ENCODE data around the gene L1CAM. TPM values are rescaled to one million over a fixed set of nuclear protein-coding genes. Genes with fewer than 3 reads are reported as not detected.

Gene L1CAM
- total and polyA plus RNA-seq, 4 experiments from 2014 or later: 0.26 to 1.8 (median 0.80) TPM

GRCh38 chrX:153865685-153866084 lies 20.3 kb downstream of the L1CAM start:
- H3K9me3 ChIP-seq (ENCODE audit: control insufficient read depth in 1 of 2, low read length in 2 of 2): no peaks in the 10 kb centered on the region
- H3K27ac ChIP-seq (ENCODE audit: low read depth, low read length): no peak overlapping the region
- Mint-ChIP-seq H3K36me3 (no peaks in the 10 kb centered on the region), H3K9me3 (no peaks in the 10 kb centered on the region), H3K27me3 (no peaks in the 10 kb centered on the region), H3K27ac (no peak overlapping the region), H3K4me1 (no peaks in the 10 kb centered on the region), H3K4me3 (no peak overlapping the region)
- H3K36me3 ChIP-seq (ENCODE audit: insufficient read depth, low read length): no peaks in the 10 kb centered on the region
- intact Hi-C loops (cut with micrococcal nuclease): no loop called here
- no peaks in the 10 kb centered on the region for H3K27me3 ChIP-seq (ENCODE audit: insufficient read depth, low read length)
- H3K4me1 ChIP-seq (ENCODE audit: insufficient read depth, low read length): no peaks in the 10 kb centered on the region
- no peak for DNase-seq
- POLR2A ChIA-PET (ENCODE audit: partially characterized antibody): no interaction called here
- CTCF ChIA-PET (ENCODE audit: partially characterized antibody): no interaction called here
- no peak overlapping the region for H3K4me3 ChIP-seq (ENCODE audit: low read length in 2 of 2)

- H3K9me3 ChIP-seq (ENCODE audit: control insufficient read depth in 1 of 2, low read length in 2 of 2): no peaks in the 10 kb centered on the region
- POLR2A ChIA-PET (ENCODE audit: partially characterized antibody): no interaction called here
- no peaks in the 10 kb centered on the region for H3K27me3 ChIP-seq (ENCODE audit: insufficient read depth, low read length)
- Mint-ChIP-seq H3K4me1 (no peaks in the 10 kb centered on the region), H3K27ac (no peak overlapping the region), H3K27me3 (no peaks in the 10 kb centered on the region), H3K4me3 (no peak overlapping the region), H3K36me3 (no peaks in the 10 kb centered on the region), H3K9me3 (no peaks in the 10 kb centered on the region)
- DNase-seq: no peak
- intact Hi-C loops (cut with micrococcal nuclease): no loop called here
- no peak overlapping the region for H3K4me3 ChIP-seq (ENCODE audit: low read length in 2 of 2)
- H3K4me1 ChIP-seq (ENCODE audit: insufficient read depth, low read length): no peaks in the 10 kb centered on the region
- no peaks in the 10 kb centered on the region for H3K36me3 ChIP-seq (ENCODE audit: insufficient read depth, low read length)
- H3K27ac ChIP-seq (ENCODE audit: low read depth, low read length): no peak overlapping the region
- CTCF ChIA-PET (ENCODE audit: partially characterized antibody): no interaction called here
Measured at GRCh38 chrX:153865321-153865580, 20.7 kb downstream of the L1CAM start.

GRCh38 chrX:153864561-153865320 lies 21.2 kb downstream of the L1CAM start:
- intact Hi-C loops (cut with micrococcal nuclease): no loop called here
- H3K9me3 ChIP-seq (ENCODE audit: control insufficient read depth in 1 of 2, low read length in 2 of 2): no peaks in the 10 kb centered on the region
- Mint-ChIP-seq H3K27ac (no peak overlapping the region), H3K4me1 (no peaks in the 10 kb centered on the region), H3K27me3 (no peaks in the 10 kb centered on the region), H3K4me3 (no peak overlapping the region), H3K36me3 (no peaks in the 10 kb centered on the region), H3K9me3 (no peaks in the 10 kb centered on the region)
- CTCF ChIA-PET (ENCODE audit: partially characterized antibody): no interaction called here
- no peak for DNase-seq
- H3K27ac ChIP-seq (ENCODE audit: low read depth, low read length): no peak overlapping the region
- no peaks in the 10 kb centered on the region for H3K36me3 ChIP-seq (ENCODE audit: insufficient read depth, low read length)
- no peaks in the 10 kb centered on the region for H3K4me1 ChIP-seq (ENCODE audit: insufficient read depth, low read length)
- H3K27me3 ChIP-seq (ENCODE audit: insufficient read depth, low read length): no peaks in the 10 kb centered on the region
- POLR2A ChIA-PET (ENCODE audit: partially characterized antibody): no interaction called here
- no peak overlapping the region for H3K4me3 ChIP-seq (ENCODE audit: low read length in 2 of 2)

DNA sequence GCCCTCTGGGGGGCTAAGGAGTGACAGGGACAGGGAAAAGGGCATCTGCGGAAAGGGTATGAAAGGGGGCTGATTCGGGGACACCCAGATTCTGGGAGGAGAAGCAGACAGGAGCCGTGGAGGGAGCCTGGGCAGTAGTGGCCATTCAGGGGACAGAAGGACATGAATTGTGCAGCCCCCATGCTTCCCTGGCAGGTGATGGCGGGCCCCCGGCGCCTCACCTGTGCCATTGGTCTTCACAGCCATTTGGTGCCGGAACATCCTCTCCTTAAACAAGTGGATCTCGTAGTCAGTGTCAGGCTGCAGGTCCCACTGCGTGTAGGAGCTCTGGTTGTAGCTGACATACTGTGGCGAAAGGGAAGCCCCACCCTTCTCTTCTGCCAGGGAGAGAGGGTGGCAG lies 21.9 kb downstream of the L1CAM start:
- ChIA-PET POLR2A (ENCODE audit: partially characterized antibody) (no interaction called here), CTCF (ENCODE audit: partially characterized antibody) (no interaction called here)
- Histone ChIP-seq H3K9me3 (ENCODE audit: control insufficient read depth in 1 of 2, low read length in 2 of 2) (no peaks in the 10 kb centered on the region), H3K27ac (ENCODE audit: low read depth, low read length) (no peak overlapping the region), H3K27me3 (ENCODE audit: insufficient read depth, low read length) (no peaks in the 10 kb centered on the region), H3K4me3 (ENCODE audit: low read length in 2 of 2) (no peak overlapping the region), H3K36me3 (ENCODE audit: insufficient read depth, low read length) (no peaks in the 10 kb centered on the region), H3K4me1 (ENCODE audit: insufficient read depth, low read length) (no peaks in the 10 kb centered on the region)
- no peaks in the 10 kb centered on the region for H3K36me3 Mint-ChIP-seq
- H3K27ac Mint-ChIP-seq: no peak overlapping the region
- H3K4me1 Mint-ChIP-seq: no peaks in the 10 kb centered on the region
- no peaks in the 10 kb centered on the region for H3K27me3 Mint-ChIP-seq
- no peak for DNase-seq
- H3K9me3 Mint-ChIP-seq: no peaks in the 10 kb centered on the region
- intact Hi-C loops (cut with micrococcal nuclease): no loop called here
- no peak overlapping the region for H3K4me3 Mint-ChIP-seq

- POLR2A ChIA-PET (ENCODE audit: partially characterized antibody): no interaction called here
- Histone ChIP-seq H3K4me1 (ENCODE audit: insufficient read depth, low read length) (no peaks in the 10 kb centered on the region), H3K27ac (ENCODE audit: low read depth, low read length) (no peak overlapping the region), H3K36me3 (ENCODE audit: insufficient read depth, low read length) (no peaks in the 10 kb centered on the region), H3K9me3 (ENCODE audit: control insufficient read depth in 1 of 2, low read length in 2 of 2) (no peaks in the 10 kb centered on the region), H3K27me3 (ENCODE audit: insufficient read depth, low read length) (no peaks in the 10 kb centered on the region), H3K4me3 (ENCODE audit: low read length in 2 of 2) (no peak overlapping the region)
- Mint-ChIP-seq H3K27me3 (no peaks in the 10 kb centered on the region), H3K36me3 (no peaks in the 10 kb centered on the region), H3K4me1 (peaks cover 0 to under 1% (median 0%) of the 10 kb centered on the region in 4 donors), H3K4me3 (no peak overlapping the region), H3K27ac (no peak overlapping the region), H3K9me3 (no peaks in the 10 kb centered on the region)
- CTCF ChIA-PET (ENCODE audit: partially characterized antibody): no interaction called here
- no peak for DNase-seq
- intact Hi-C loops (cut with micrococcal nuclease): no loop called here
Measured at GRCh38 chrX:153863251-153863991, 22.6 kb downstream of the L1CAM start.

GRCh38 chrX:153862369-153863250 lies 23.4 kb downstream of the L1CAM start:
- ChIA-PET CTCF (ENCODE audit: partially characterized antibody) (no interaction called here), POLR2A (ENCODE audit: partially characterized antibody) (no interaction called here)
- Histone ChIP-seq H3K9me3 (ENCODE audit: control insufficient read depth in 1 of 2, low read length in 2 of 2) (no peaks in the 10 kb centered on the region), H3K4me1 (ENCODE audit: insufficient read depth, low read length) (no peaks in the 10 kb centered on the region), H3K27me3 (ENCODE audit: insufficient read depth, low read length) (no peaks in the 10 kb centered on the region), H3K4me3 (ENCODE audit: low read length in 2 of 2) (no peak overlapping the region), H3K27ac (ENCODE audit: low read depth, low read length) (no peak overlapping the region), H3K36me3 (ENCODE audit: insufficient read depth, low read length) (no peaks in the 10 kb centered on the region)
- Mint-ChIP-seq H3K4me1 (peaks cover 0 to 5% (median 3%) of the 10 kb centered on the region in 4 donors), H3K9me3 (no peaks in the 10 kb centered on the region), H3K27me3 (no peaks in the 10 kb centered on the region), H3K4me3 (no peak overlapping the region), H3K36me3 (no peaks in the 10 kb centered on the region), H3K27ac (no peak overlapping the region)
- intact Hi-C loops (cut with micrococcal nuclease): no loop called here
- no peak for DNase-seq

GRCh38 chrX:153861733-153862310 lies 24.2 kb downstream of the L1CAM start:
- DNase-seq: no peak

More at GRCh38 chrX:153861733-153862310, 24.2 kb downstream of the L1CAM start:
- no peaks in the 10 kb centered on the region for H3K27me3 ChIP-seq (ENCODE audit: insufficient read depth, low read length)
- H3K4me3 Mint-ChIP-seq: no peak overlapping the region
- no peaks in the 10 kb centered on the region for H3K9me3 ChIP-seq (ENCODE audit: control insufficient read depth in 1 of 2, low read length in 2 of 2)
- no peaks in the 10 kb centered on the region for H3K36me3 ChIP-seq (ENCODE audit: insufficient read depth, low read length)
- intact Hi-C loops (cut with micrococcal nuclease): no loop called here
- H3K27ac ChIP-seq (ENCODE audit: low read depth, low read length): no peak overlapping the region
- no peaks in the 10 kb centered on the region for H3K4me1 ChIP-seq (ENCODE audit: insufficient read depth, low read length)
- no peaks in the 10 kb centered on the region for H3K36me3 Mint-ChIP-seq
- ChIA-PET CTCF (ENCODE audit: partially characterized antibody) (no interaction called here), POLR2A (ENCODE audit: partially characterized antibody) (no interaction called here)
- no peaks in the 10 kb centered on the region for H3K9me3 Mint-ChIP-seq
- H3K4me3 ChIP-seq (ENCODE audit: low read length in 2 of 2): no peak overlapping the region
- H3K27ac Mint-ChIP-seq: no peak overlapping the region
- H3K4me1 Mint-ChIP-seq: peaks cover 0 to 13% (median 5%) of the 10 kb centered on the region in 4 donors
- no peaks in the 10 kb centered on the region for H3K27me3 Mint-ChIP-seq

Measured in CD4-positive, alpha-beta memory T cell (primary cell).